Suprapubic skin (tissue), 4 donors: Measurements from ENCODE around the gene ADGRD1. TPM values are rescaled to one million over a fixed set of nuclear protein-coding genes. Genes with fewer than 3 reads are reported as not detected.

Experiments
- DNase-seq, 2 donors: peaks; one replicate each; pipeline ENCODE4 v3.0.0-alpha.2; 2019; ENCODE audit warnings: low spot score in 2 of 2
- H3K27ac ChIP-seq: fragments of 200-600 bp; sonication (generic); one replicate; pipeline ENCODE4 v1.5.1; 2019
- H3K27me3 ChIP-seq: fragments of 200-600 bp; sonication (generic); one replicate; pipeline ENCODE4 v1.5.1; 2019
- H3K36me3 ChIP-seq: fragments of 200-600 bp; sonication (generic); one replicate; pipeline ENCODE4 v1.5.1; 2019
- H3K4me1 ChIP-seq: fragments of 200-600 bp; sonication (generic); one replicate; pipeline ENCODE4 v1.5.1; 2019
- H3K4me3 ChIP-seq: fragments of 200-600 bp; sonication (generic); one replicate; pipeline ENCODE4 v1.5.1; 2019; ENCODE audit warnings: mild to moderate bottlenecking
- H3K9me3 ChIP-seq: fragments of 200-600 bp; sonication (generic); one replicate; pipeline ENCODE4 v1.5.1; 2019
- EP300 ChIP-seq: sonication (generic); formaldehyde crosslinking; IDR thresholded peaks from one replicate; pipeline ENCODE4 v1.6.1; 2017; ENCODE audit warnings: antibody characterized with exemption
- POLR2A ChIP-seq, 2 donors: fragments of 450-650 bp; IDR thresholded peaks; one replicate each; pipeline ENCODE4 v1.6.1; 2017; ENCODE audit warnings: antibody characterized with exemption in 2 of 2, mild to moderate bottlenecking in 2 of 2, moderate library complexity in 2 of 2
- POLR2AphosphoS5 ChIP-seq, 3 donors: sonication (generic); formaldehyde crosslinking; IDR thresholded peaks; one replicate each; pipeline ENCODE4 v1.6.1; 2017; ENCODE audit warnings: antibody characterized with exemption in 3 of 3
- WGBS: methylation state at CpG from one replicate; pipeline ENCODE4 v1.1.5; 2018; 5-methylcytosine and 5-hydroxymethylcytosine counted together
- total RNA-seq, 4 donors: library from RNA; depleted of rRNA; stranded (reverse); fragments of >200 nt; gene quantifications; one replicate each; pipeline ENCODE4 v1.1.0, GENCODE V29; 2016
- TF ChIP-seq, protein P1 (sequence below), 2 donors: fragments of 200-600 bp in 1 of 2; fragments of 450-650 bp in 1 of 2; sonication (generic) in 1 of 2; IDR thresholded peaks; one replicate each; pipeline ENCODE4 v1.5.1; 2016 to 2019; ENCODE audit warnings: antibody characterized with exemption in 2 of 2, mild to moderate bottlenecking in 1 of 2, moderate library complexity in 1 of 2

ADGRD1 gene
- total RNA-seq, 4 donors from 2014 or later = 4.2 to 12.4 (median 10.4) TPM

GRCh38 chr12:131131808-131132117, 178.1 kb downstream of the ADGRD1 start:
- Histone ChIP-seq H3K4me3 (no peak overlapping the region), H3K9me3 (no peaks in the 10 kb centered on the region), H3K27me3 (no peaks in the 10 kb centered on the region), H3K27ac (no peak overlapping the region), H3K36me3 (no peaks in the 10 kb centered on the region), H3K4me1 (peaks cover 8% of the 10 kb centered on the region)
- DNase-seq = no peak
- 66% methylated on average over 10 of the region's 10 CpGs for WGBS
- TF ChIP-seq EP300 = no peak
- TF ChIP-seq POLR2A (IDR thresholded peaks at IDR 0.05) = no peak
- TF ChIP-seq, protein P1, sequence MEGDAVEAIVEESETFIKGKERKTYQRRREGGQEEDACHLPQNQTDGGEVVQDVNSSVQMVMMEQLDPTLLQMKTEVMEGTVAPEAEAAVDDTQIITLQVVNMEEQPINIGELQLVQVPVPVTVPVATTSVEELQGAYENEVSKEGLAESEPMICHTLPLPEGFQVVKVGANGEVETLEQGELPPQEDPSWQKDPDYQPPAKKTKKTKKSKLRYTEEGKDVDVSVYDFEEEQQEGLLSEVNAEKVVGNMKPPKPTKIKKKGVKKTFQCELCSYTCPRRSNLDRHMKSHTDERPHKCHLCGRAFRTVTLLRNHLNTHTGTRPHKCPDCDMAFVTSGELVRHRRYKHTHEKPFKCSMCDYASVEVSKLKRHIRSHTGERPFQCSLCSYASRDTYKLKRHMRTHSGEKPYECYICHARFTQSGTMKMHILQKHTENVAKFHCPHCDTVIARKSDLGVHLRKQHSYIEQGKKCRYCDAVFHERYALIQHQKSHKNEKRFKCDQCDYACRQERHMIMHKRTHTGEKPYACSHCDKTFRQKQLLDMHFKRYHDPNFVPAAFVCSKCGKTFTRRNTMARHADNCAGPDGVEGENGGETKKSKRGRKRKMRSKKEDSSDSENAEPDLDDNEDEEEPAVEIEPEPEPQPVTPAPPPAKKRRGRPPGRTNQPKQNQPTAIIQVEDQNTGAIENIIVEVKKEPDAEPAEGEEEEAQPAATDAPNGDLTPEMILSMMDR (IDR thresholded peaks at IDR 0.05) = no peak
- no peak for TF ChIP-seq POLR2AphosphoS5 (IDR thresholded peaks at IDR 0.05)

- TF ChIP-seq POLR2AphosphoS5 (IDR thresholded peaks at IDR 0.05) (peak in 1 of 3 donors; percentile 15), EP300 (no peak), POLR2A (IDR thresholded peaks at IDR 0.05) (no peak)
- TF ChIP-seq, protein P1 (IDR thresholded peaks at IDR 0.05) = peak; percentile 51 to 79
- no peaks in the 10 kb centered on the region for H3K36me3 ChIP-seq
- no peaks in the 10 kb centered on the region for H3K9me3 ChIP-seq
- H3K4me3 ChIP-seq = no peak overlapping the region
- H3K27me3 ChIP-seq = no peaks in the 10 kb centered on the region
- H3K4me1 ChIP-seq = peaks cover 8% of the 10 kb centered on the region
- peak in 1 of 2 donors; percentile 78 for DNase-seq
- no peak overlapping the region for H3K27ac ChIP-seq
- 55% methylated on average over 6 of the region's 29 CpGs for WGBS
These were observed 178.6 kb downstream of the ADGRD1 start for GRCh38 chr12:131132118-131132892.

- 64% methylated on average over 14 of the region's 19 CpGs for WGBS
- Histone ChIP-seq H3K4me1 (peaks cover 8% of the 10 kb centered on the region), H3K9me3 (no peaks in the 10 kb centered on the region), H3K27ac (no peak overlapping the region), H3K4me3 (no peak overlapping the region), H3K27me3 (no peaks in the 10 kb centered on the region), H3K36me3 (no peaks in the 10 kb centered on the region)
- peak in 1 of 2 donors; percentile 62 for DNase-seq
- TF ChIP-seq EP300 = no peak
- TF ChIP-seq, protein P1 (IDR thresholded peaks at IDR 0.05) = no peak
- no peak for TF ChIP-seq POLR2AphosphoS5 (IDR thresholded peaks at IDR 0.05)
- TF ChIP-seq POLR2A (IDR thresholded peaks at IDR 0.05) = no peak
These were observed 179.6 kb downstream of the ADGRD1 start for GRCh38 chr12:131133015-131133905.

DNA sequence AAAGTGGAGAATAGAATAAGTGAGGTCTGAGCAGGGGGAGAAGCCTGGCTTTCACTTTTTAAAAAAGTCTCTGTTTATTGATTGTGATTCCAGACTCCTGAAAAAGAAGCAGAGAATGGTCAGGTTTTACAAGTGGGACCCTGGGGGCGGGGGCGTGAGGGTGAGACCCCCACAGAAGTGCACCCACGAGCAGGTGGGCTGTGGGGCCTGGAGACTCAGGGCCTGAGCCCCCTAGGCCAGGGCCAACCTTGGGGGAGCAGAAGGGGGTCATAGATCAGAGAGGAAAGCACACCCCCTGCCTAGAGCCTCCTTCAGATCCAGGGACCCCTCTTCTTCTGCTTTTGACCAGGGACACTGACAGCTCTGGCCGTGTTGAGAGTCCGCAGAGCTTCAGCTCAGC, 180.3 kb downstream of the ADGRD1 start:
- no peak for DNase-seq
- peaks cover 8% of the 10 kb centered on the region for H3K4me1 ChIP-seq
- no peak overlapping the region for H3K27ac ChIP-seq
- TF ChIP-seq POLR2A (IDR thresholded peaks at IDR 0.05) (no peak), POLR2AphosphoS5 (IDR thresholded peaks at IDR 0.05) (no peak), EP300 (no peak)
- TF ChIP-seq, protein P1 (IDR thresholded peaks at IDR 0.05) = no peak
- 67% methylated on average over 5 of the region's 5 CpGs for WGBS
- H3K27me3 ChIP-seq = peaks cover 4% of the 10 kb centered on the region
- no peak overlapping the region for H3K4me3 ChIP-seq
- no peaks in the 10 kb centered on the region for H3K9me3 ChIP-seq
- no peaks in the 10 kb centered on the region for H3K36me3 ChIP-seq
